ENCODE data around the gene CAVIN1.
"Not testable (repeated sequence)": the region's sequence is repeated elsewhere in the genome, so short reads cannot be mapped to it uniquely, and the experiment has no call there.

Gene CAVIN1

GRCh38 chr17:42372142-42372541, 50.9 kb downstream of the CAVIN1 start:
- H3K27ac ChIP-seq (ENCODE audit: low read depth, low read length), result no peak overlapping the region
- peaks cover 8% of the 10 kb centered on the region for H3K4me1 ChIP-seq (ENCODE audit: control insufficient read depth, low read length)
- peaks cover 4% of the 10 kb centered on the region; the same call in 1 of the 2 replicates for H3F3A ChIP-seq (ENCODE audit: control insufficient read depth, insufficient read depth)

DNA sequence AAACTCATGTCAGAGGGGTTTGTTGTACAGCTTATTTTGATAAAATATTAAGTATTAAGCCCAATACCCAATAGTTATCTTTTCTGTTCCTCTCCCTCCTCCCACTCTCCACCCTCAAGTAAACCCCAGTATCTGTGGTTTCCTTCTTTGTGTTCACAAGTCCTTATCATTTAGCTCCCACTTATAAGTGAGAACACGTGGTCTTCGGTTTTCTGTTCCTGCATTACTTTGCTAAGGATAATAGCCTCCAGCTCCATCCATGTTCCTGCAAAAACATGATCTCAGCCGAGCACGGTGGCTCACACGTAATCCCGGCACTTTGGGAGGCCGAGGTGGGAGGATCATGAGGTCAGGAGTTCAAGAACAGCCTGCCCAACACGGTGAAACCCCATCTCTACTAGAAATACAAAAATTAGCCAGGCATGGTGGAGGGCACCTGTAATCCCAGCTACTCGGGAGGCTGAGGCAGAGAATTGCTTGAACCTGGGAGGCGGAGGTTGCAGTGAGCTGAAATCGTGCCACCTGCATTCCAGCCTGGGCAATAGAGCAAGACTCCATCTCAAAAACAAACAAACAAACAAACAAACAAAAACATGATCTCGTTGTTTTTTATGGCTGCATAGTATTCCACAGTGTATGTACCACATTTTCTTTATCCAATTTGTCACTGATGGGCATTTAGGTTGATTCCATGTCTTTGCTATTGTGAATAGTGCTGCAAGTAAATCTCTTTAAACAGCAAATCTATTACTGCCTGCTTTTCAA, 54.1 kb downstream of the CAVIN1 start:
- not testable (repeated sequence) for H3K4me1 ChIP-seq (ENCODE audit: control insufficient read depth, low read length); H3K9me2 ChIP-seq (replicated peaks; ENCODE audit: control insufficient read depth, low read length); H4K20me1 ChIP-seq (ENCODE audit: control insufficient read depth, insufficient read depth, low read depth, low read length); H3K36me3 ChIP-seq (ENCODE audit: control insufficient read depth, low read length); H3F3A ChIP-seq (ENCODE audit: control insufficient read depth, insufficient read depth); H3K27me3 ChIP-seq (ENCODE audit: control insufficient read depth, low read length); H3K79me2 ChIP-seq (ENCODE audit: control insufficient read depth, low read length); H3K4me2 ChIP-seq (ENCODE audit: low read length); H3K4me3 ChIP-seq (ENCODE audit: low read length); H3K27ac ChIP-seq (ENCODE audit: low read depth, low read length); H3K9me3 ChIP-seq (ENCODE audit: control insufficient read depth, insufficient read depth, low read length)

More at GRCh38 chr17:42372142-42372541, 50.9 kb downstream of the CAVIN1 start:
- Histone ChIP-seq H4K20me1 (ENCODE audit: control insufficient read depth, insufficient read depth, low read depth, low read length) (no peaks in the 10 kb centered on the region), H3K27me3 (ENCODE audit: control insufficient read depth, low read length) (peaks cover 3% of the 10 kb centered on the region; the same call in 1 of the 2 replicates), H3K9me3 (ENCODE audit: control insufficient read depth, insufficient read depth, low read length) (no peaks in the 10 kb centered on the region), H3K9me2 (replicated peaks; ENCODE audit: control insufficient read depth, low read length) (no peaks in the 10 kb centered on the region), H3K4me3 (ENCODE audit: low read length) (no peak overlapping the region), H3K36me3 (ENCODE audit: control insufficient read depth, low read length) (no peaks in the 10 kb centered on the region), H3K4me2 (ENCODE audit: low read length) (no peak overlapping the region), H3K79me2 (ENCODE audit: control insufficient read depth, low read length) (no peaks in the 10 kb centered on the region)
- TF ChIP-seq CTCF (IDR thresholded peaks at IDR 0.05; ENCODE audit: low read depth, low read length, poor library complexity, severe bottlenecking) (no peak), EZH2phosphoT487 (IDR thresholded peaks at IDR 0.05; ENCODE audit: borderline replicate concordance, low read length) (no peak)

- not testable (repeated sequence) for H4K20me1 ChIP-seq (ENCODE audit: control insufficient read depth, insufficient read depth, low read depth, low read length); H3F3A ChIP-seq (ENCODE audit: control insufficient read depth, insufficient read depth); H3K79me2 ChIP-seq (ENCODE audit: control insufficient read depth, low read length); H3K4me1 ChIP-seq (ENCODE audit: control insufficient read depth, low read length); H3K4me2 ChIP-seq (ENCODE audit: low read length); H3K9me3 ChIP-seq (ENCODE audit: control insufficient read depth, insufficient read depth, low read length); H3K4me3 ChIP-seq (ENCODE audit: low read length); H3K36me3 ChIP-seq (ENCODE audit: control insufficient read depth, low read length); H3K9me2 ChIP-seq (replicated peaks; ENCODE audit: control insufficient read depth, low read length); H3K27ac ChIP-seq (ENCODE audit: low read depth, low read length); H3K27me3 ChIP-seq (ENCODE audit: control insufficient read depth, low read length)
Observed at GRCh38 chr17:42368310-42368709, 54.7 kb downstream of the CAVIN1 start.

GRCh38 chr17:42366176-42367023, 56.7 kb downstream of the CAVIN1 start:
- not testable (repeated sequence) for H3F3A ChIP-seq (ENCODE audit: control insufficient read depth, insufficient read depth); H3K79me2 ChIP-seq (ENCODE audit: control insufficient read depth, low read length); H3K9me3 ChIP-seq (ENCODE audit: control insufficient read depth, insufficient read depth, low read length); H3K4me1 ChIP-seq (ENCODE audit: control insufficient read depth, low read length); H3K4me3 ChIP-seq (ENCODE audit: low read length); H3K27me3 ChIP-seq (ENCODE audit: control insufficient read depth, low read length); H3K4me2 ChIP-seq (ENCODE audit: low read length); H3K27ac ChIP-seq (ENCODE audit: low read depth, low read length); H4K20me1 ChIP-seq (ENCODE audit: control insufficient read depth, insufficient read depth, low read depth, low read length); H3K36me3 ChIP-seq (ENCODE audit: control insufficient read depth, low read length); H3K9me2 ChIP-seq (replicated peaks; ENCODE audit: control insufficient read depth, low read length)
